Mammary epithelial cell (primary cell): ENCODE data around the gene MROH7.

Experiments used
- CTCF ChIP-seq, 2 donors: IDR thresholded peaks in 1 of 2; conservative IDR thresholded peaks in 1 of 2; 2 replicates each; pipeline ENCODE4 v1.5.1; 2011 to 2012; ENCODE audit warnings: inconsistent platforms in 2 of 2, low read length in 2 of 2, mild to moderate bottlenecking in 2 of 2, control low read depth in 1 of 2, low read depth in 1 of 2; ENCODE audit not compliant: insufficient read depth in 1 of 2; ENCODE audit errors: extremely low read depth in 1 of 2
- EZH2 ChIP-seq: IDR thresholded peaks from 2 replicates; pipeline ENCODE4 v1.6.1; 2012; ENCODE audit warnings: low read length, inconsistent platforms, borderline replicate concordance

- TF ChIP-seq CTCF (conservative IDR thresholded peaks at IDR 0.05 in 1 of 2, IDR thresholded peaks at IDR 0.05 in 1 of 2; ENCODE audit: extremely low read depth in 1 of 2, insufficient read depth in 1 of 2, low read depth in 1 of 2, low read length in 2 of 2) = no peak
- TF ChIP-seq EZH2 = no peak
These were observed 34.6 kb upstream of the MROH7 start for GRCh38 chr1:54606990-54607325.
